Common myeloid progenitor, CD34-positive (primary cell): ENCODE data around the gene JUN.

Experiments
- CTCF ChIA-PET: fragments of 350-600 bp; sonication (Branson Sonifier 250); formaldehyde crosslinking; loops from one replicate; lab custom pipeline; 2021; ENCODE audit warnings: antibody characterized with exemption; lab: Charles Lee
- POLR2A ChIA-PET: fragments of 350-600 bp; sonication (Branson Sonifier 250); formaldehyde crosslinking; loops from one replicate; lab custom pipeline; 2021; ENCODE audit warnings: antibody characterized with exemption; lab: Charles Lee
- DNase-seq, 3 donors: peaks; one replicate each; pipeline versions ENCODE4 v3.0.0 to v3.0.0-alpha.2; 2013
- H3K27ac ChIP-seq, 2 experiments: 1 replicate in 1 of 2; 2 replicates in 1 of 2; pipeline ENCODE4 v1.7.0; 2013; ENCODE audit warnings: inconsistent platforms in 2 of 2, low read length in 2 of 2, mild to moderate bottlenecking in 2 of 2, low read depth in 1 of 2, moderate library complexity in 1 of 2; ENCODE audit not compliant: severe bottlenecking in 2 of 2, insufficient read depth in 1 of 2, poor library complexity in 1 of 2
- H3K27me3 ChIP-seq, 5 experiments: replicated peaks in 2 of 5; 1 replicate in 3 of 5; 2 replicates in 2 of 5; pipeline versions ENCODE4 v1.6.1 to v1.7.0; 2013; ENCODE audit warnings: low read length in 4 of 5, mild to moderate bottlenecking in 2 of 5, moderate library complexity in 2 of 5, inconsistent platforms in 1 of 5; ENCODE audit not compliant: insufficient read depth in 5 of 5, control insufficient read depth in 4 of 5
- H3K36me3 ChIP-seq, 4 experiments: 1 replicate in 2 of 4; 2 replicates in 2 of 4; pipeline versions ENCODE4 v1.6.1 to v1.7.0; 2013; ENCODE audit warnings: low read length in 3 of 4, control low read depth in 1 of 4, mild to moderate bottlenecking in 1 of 4; ENCODE audit not compliant: control insufficient read depth in 4 of 4, insufficient read depth in 4 of 4
- H3K4me1 ChIP-seq, 4 experiments: 1 replicate in 3 of 4; 2 replicates in 1 of 4; pipeline versions ENCODE4 v1.6.1 to v1.7.1; 2013; ENCODE audit warnings: low read length in 3 of 4, mild to moderate bottlenecking in 3 of 4, control low read depth in 1 of 4, inconsistent platforms in 1 of 4, moderate library complexity in 1 of 4; ENCODE audit not compliant: control insufficient read depth in 4 of 4, insufficient read depth in 4 of 4; ENCODE audit errors: control extremely low read depth in 1 of 4
- H3K4me3 ChIP-seq, 7 experiments: 1 replicate in 4 of 7; 2 replicates in 3 of 7; pipeline versions ENCODE4 v1.5.1 to v1.7.0; 2013; ENCODE audit warnings: mild to moderate bottlenecking in 7 of 7, low read length in 6 of 7, moderate library complexity in 6 of 7, inconsistent platforms in 2 of 7, low read depth in 2 of 7, control low read depth in 1 of 7; ENCODE audit not compliant: insufficient read depth in 4 of 7, control insufficient read depth in 1 of 7; ENCODE audit errors: extremely low read depth in 1 of 7
- H3K9me3 ChIP-seq, 5 experiments: 1 replicate in 4 of 5; 2 replicates in 1 of 5; pipeline versions ENCODE4 v1.6.1 to v1.7.1; 2013; ENCODE audit warnings: low read length in 4 of 5, mild to moderate bottlenecking in 2 of 5, inconsistent platforms in 1 of 5, low read depth in 1 of 5, moderate library complexity in 1 of 5; ENCODE audit not compliant: control insufficient read depth in 4 of 5, insufficient read depth in 2 of 5; ENCODE audit errors: control extremely low read depth in 1 of 5
- WGBS: methylation state at CpG from one replicate; pipeline ENCODE4 v1.1.5; 2013; ENCODE audit not compliant: insufficient coverage; 5-methylcytosine and 5-hydroxymethylcytosine counted together

JUN gene

DNA sequence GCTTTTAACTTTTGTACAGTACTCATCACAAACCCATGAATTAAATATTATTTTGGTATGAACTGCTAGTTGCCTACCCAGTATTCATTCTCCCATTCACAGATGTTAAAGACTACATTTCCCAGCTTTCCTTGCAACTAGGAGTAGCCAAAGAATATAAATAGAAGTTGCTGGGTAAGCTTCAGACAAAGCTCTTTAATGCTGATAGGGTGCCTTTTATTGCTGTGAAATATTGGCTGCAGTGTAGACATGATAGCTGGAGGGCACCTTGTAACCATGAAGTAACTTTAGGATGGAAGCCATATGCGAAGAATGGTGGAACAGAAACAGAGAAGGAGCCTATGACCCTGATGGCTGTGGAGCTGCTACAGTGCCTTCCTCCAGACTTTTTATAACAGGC, 16.7 kb downstream of the JUN start:
- 100% methylated on average over 1 of the region's 1 CpG for WGBS
- ChIA-PET POLR2A (no interaction called here), CTCF (interaction anchor here (0.9 to 4.2 kb wide), 8 partner anchors 9 to 939 kb away, joined by 3 to 36 read pairs (median 3); no protein-coding TSS in a partner anchor)
- peaks cover 5 to 20% (median 11%) of the 10 kb centered on the region in 4 experiments for H3K4me1 ChIP-seq
- no peaks in the 10 kb centered on the region for H3K27me3 ChIP-seq
- no peaks in the 10 kb centered on the region for H3K9me3 ChIP-seq
- H3K4me3 ChIP-seq, result no peak overlapping the region
- H3K27ac ChIP-seq, result no peak overlapping the region
- H3K36me3 ChIP-seq, result no peaks in the 10 kb centered on the region
- no peak for DNase-seq

GRCh38 chr1:58765441-58765840, 18.4 kb downstream of the JUN start:
- no CpG with 5 or more reads among the region's 2 CpGs for WGBS
- POLR2A ChIA-PET, result no interaction called here

GRCh38 chr1:58765006-58765405, 18.8 kb downstream of the JUN start:
- CTCF ChIA-PET, result interaction anchor here (1.0 to 1.7 kb wide), 3 partner anchors 10 to 20 kb away, joined by 3 to 4 read pairs (median 4); no protein-coding TSS in a partner anchor
- Histone ChIP-seq H3K4me3 (no peak overlapping the region), H3K27me3 (no peaks in the 10 kb centered on the region), H3K4me1 (peaks cover 5 to 20% (median 11%) of the 10 kb centered on the region in 4 experiments), H3K36me3 (no peaks in the 10 kb centered on the region), H3K9me3 (no peaks in the 10 kb centered on the region), H3K27ac (no peak overlapping the region)
- DNase-seq, result no peak
- POLR2A ChIA-PET, result interaction anchor here (1.0 kb wide), 1 partner anchor 10 kb away, joined by 4 read pairs; no protein-coding TSS in a partner anchor

More at GRCh38 chr1:58765441-58765840, 18.4 kb downstream of the JUN start:
- no peaks in the 10 kb centered on the region for H3K36me3 ChIP-seq
- peaks cover 5 to 20% (median 11%) of the 10 kb centered on the region in 4 experiments for H3K4me1 ChIP-seq
- CTCF ChIA-PET, result interaction anchor here (0.8 to 1.7 kb wide), 4 partner anchors 10 to 21 kb away, joined by 3 to 4 read pairs (median 4); no protein-coding TSS in a partner anchor
- peak in 2 of 3 donors; percentile 50 to 53 for DNase-seq
- no peaks in the 10 kb centered on the region for H3K27me3 ChIP-seq
- no peak overlapping the region for H3K4me3 ChIP-seq
- no peaks in the 10 kb centered on the region for H3K9me3 ChIP-seq
- no peak overlapping the region for H3K27ac ChIP-seq

GRCh38 chr1:58764294-58764978, 19.4 kb downstream of the JUN start:
- DNase-seq, result no peak
- ChIA-PET CTCF (interaction anchor here (0.6 to 1.7 kb wide), 2 partner anchors 9 to 16 kb away, joined by 3 to 4 read pairs; no protein-coding TSS in a partner anchor), POLR2A (interaction anchor here (1.0 kb wide), 1 partner anchor 10 kb away, joined by 4 read pairs; no protein-coding TSS in a partner anchor)
- peaks cover 5 to 20% (median 11%) of the 10 kb centered on the region in 4 experiments for H3K4me1 ChIP-seq
- no peaks in the 10 kb centered on the region for H3K9me3 ChIP-seq
- 6% methylated on average over 1 of the region's 3 CpGs for WGBS
- no peaks in the 10 kb centered on the region for H3K27me3 ChIP-seq
- no peaks in the 10 kb centered on the region for H3K36me3 ChIP-seq
- no peak overlapping the region for H3K27ac ChIP-seq
- H3K4me3 ChIP-seq, result peak overlapping the region in 1 of 7 experiments; percentile 26

DNA sequence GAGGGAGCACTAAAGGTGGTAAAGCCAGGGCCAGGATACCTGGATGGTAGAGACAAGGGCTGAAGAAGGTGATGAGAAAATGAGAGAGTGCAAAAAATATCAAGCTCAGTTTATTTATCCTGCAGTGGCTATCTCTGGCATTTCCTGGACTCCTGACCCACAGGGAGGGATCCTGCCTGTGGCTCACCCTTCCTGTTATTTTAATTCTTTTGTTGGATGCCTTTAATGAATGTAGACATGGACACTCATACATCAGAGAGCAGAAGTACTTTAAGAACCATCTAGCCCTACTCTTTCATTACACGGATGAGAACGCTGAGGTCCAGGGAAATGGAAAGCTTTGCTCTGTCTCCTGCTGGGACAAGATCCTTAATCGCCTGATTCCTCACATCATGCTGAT, 20.6 kb downstream of the JUN start:
- no peaks in the 10 kb centered on the region for H3K27me3 ChIP-seq
- H3K4me3 ChIP-seq, result no peak overlapping the region
- CTCF ChIA-PET, result interaction anchor here (0.8 to 1.0 kb wide), 5 partner anchors 10 to 936 kb away, joined by 3 read pairs; no protein-coding TSS in a partner anchor
- no peaks in the 10 kb centered on the region for H3K9me3 ChIP-seq
- DNase-seq, result no peak
- H3K27ac ChIP-seq, result no peak overlapping the region
- POLR2A ChIA-PET, result no interaction called here
- H3K36me3 ChIP-seq, result no peaks in the 10 kb centered on the region
- peaks cover 5 to 20% (median 11%) of the 10 kb centered on the region in 4 experiments for H3K4me1 ChIP-seq
- 95% methylated on average over 3 of the region's 3 CpGs for WGBS

GRCh38 chr1:58762806-58763205, 21.0 kb downstream of the JUN start:
- H3K36me3 ChIP-seq, result no peaks in the 10 kb centered on the region
- H3K27ac ChIP-seq, result no peak overlapping the region
- H3K27me3 ChIP-seq, result no peaks in the 10 kb centered on the region
- no peak for DNase-seq
- H3K4me3 ChIP-seq, result no peak overlapping the region
- no peaks in the 10 kb centered on the region for H3K9me3 ChIP-seq
- POLR2A ChIA-PET, result no interaction called here
- CTCF ChIA-PET, result interaction anchor here (0.8 to 0.9 kb wide), 4 partner anchors 10 to 936 kb away, joined by 3 read pairs; no protein-coding TSS in a partner anchor
- peaks cover 5 to 20% (median 11%) of the 10 kb centered on the region in 4 experiments for H3K4me1 ChIP-seq

GRCh38 chr1:58755468-58755872, 28.4 kb downstream of the JUN start:
- peak overlapping the region in 1 of 2 experiments; percentile 50 for H3K27ac ChIP-seq
- H3K4me3 ChIP-seq, result peak overlapping the region in 1 of 7 experiments; percentile 30
- DNase-seq, result peak; percentile 88 to 98 (median 95)
- POLR2A ChIA-PET, result interaction anchor here (1.0 to 1.1 kb wide), 2 partner anchors 9 to 24 kb away, joined by 3 to 4 read pairs; no protein-coding TSS in a partner anchor
- CTCF ChIA-PET, result interaction anchor here (1.0 to 5.5 kb wide), 5 partner anchors 10 to 25 kb away, joined by 4 to 38 read pairs (median 9); no protein-coding TSS in a partner anchor
- H3K27me3 ChIP-seq, result no peaks in the 10 kb centered on the region
- WGBS, result 0% methylated on average over 5 of the region's 6 CpGs
- peaks cover 16 to 51% (median 32%) of the 10 kb centered on the region in 4 experiments for H3K4me1 ChIP-seq
- no peaks in the 10 kb centered on the region for H3K9me3 ChIP-seq
- H3K36me3 ChIP-seq, result no peaks in the 10 kb centered on the region
